Measurements from ENCODE around the gene RFX4.

Gene RFX4

GRCh38 chr12:106767954-106768822 is 185.4 kb downstream of the RFX4 start:
- Histone ChIP-seq H3K36me3 (ENCODE audit: control insufficient read depth, insufficient read depth, low read length) (no peaks in the 10 kb centered on the region), H3K27ac (ENCODE audit: insufficient read depth, low read length, poor library complexity, severe bottlenecking) (no peak overlapping the region), H3K27me3 (replicated peaks; ENCODE audit: control insufficient read depth, insufficient read depth, low read length, poor library complexity, severe bottlenecking) (no peaks in the 10 kb centered on the region), H3K4me3 (ENCODE audit: insufficient read depth, low read depth, low read length, poor library complexity, severe bottlenecking) (no peak overlapping the region), H3K9me3 (ENCODE audit: control insufficient read depth, low read length) (no peaks in the 10 kb centered on the region), H3K4me1 (ENCODE audit: control insufficient read depth, insufficient read depth, low read length, poor library complexity, severe bottlenecking) (no peaks in the 10 kb centered on the region)
- no peak for DNase-seq

DNA sequence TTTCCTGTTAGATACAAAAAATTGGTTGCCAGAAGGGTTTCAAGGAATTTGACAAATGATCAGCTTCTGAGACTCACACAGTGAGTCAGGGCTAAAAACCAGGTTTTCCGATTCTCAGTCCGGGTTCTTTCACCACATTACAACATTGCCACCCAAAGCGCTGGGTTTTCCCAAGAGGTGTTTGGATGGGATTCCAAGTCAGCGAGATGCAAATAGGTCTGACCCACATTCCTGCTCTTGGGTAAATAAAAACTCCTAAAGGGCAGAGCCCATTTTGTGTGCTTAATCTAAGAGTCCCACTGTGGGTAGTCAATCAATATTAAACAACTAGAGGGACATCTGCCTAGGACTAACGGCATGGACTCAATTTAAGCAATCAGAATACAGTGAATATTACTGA is 186.3 kb downstream of the RFX4 start:
- H3K4me1 ChIP-seq (ENCODE audit: control insufficient read depth, insufficient read depth, low read length, poor library complexity, severe bottlenecking), result no peaks in the 10 kb centered on the region
- no peak for DNase-seq
- no peaks in the 10 kb centered on the region for H3K27me3 ChIP-seq (replicated peaks; ENCODE audit: control insufficient read depth, insufficient read depth, low read length, poor library complexity, severe bottlenecking)
- no peaks in the 10 kb centered on the region for H3K36me3 ChIP-seq (ENCODE audit: control insufficient read depth, insufficient read depth, low read length)
- H3K4me3 ChIP-seq (ENCODE audit: insufficient read depth, low read depth, low read length, poor library complexity, severe bottlenecking), result no peak overlapping the region
- H3K9me3 ChIP-seq (ENCODE audit: control insufficient read depth, low read length), result no peaks in the 10 kb centered on the region
- no peak overlapping the region for H3K27ac ChIP-seq (ENCODE audit: insufficient read depth, low read length, poor library complexity, severe bottlenecking)

GRCh38 chr12:106769546-106769945 is 186.7 kb downstream of the RFX4 start:
- no peaks in the 10 kb centered on the region for H3K36me3 ChIP-seq (ENCODE audit: control insufficient read depth, insufficient read depth, low read length)
- no peak overlapping the region for H3K27ac ChIP-seq (ENCODE audit: insufficient read depth, low read length, poor library complexity, severe bottlenecking)
- DNase-seq, result no peak
- H3K4me1 ChIP-seq (ENCODE audit: control insufficient read depth, insufficient read depth, low read length, poor library complexity, severe bottlenecking), result no peaks in the 10 kb centered on the region
- no peaks in the 10 kb centered on the region for H3K27me3 ChIP-seq (replicated peaks; ENCODE audit: control insufficient read depth, insufficient read depth, low read length, poor library complexity, severe bottlenecking)
- no peaks in the 10 kb centered on the region for H3K9me3 ChIP-seq (ENCODE audit: control insufficient read depth, low read length)
- no peak overlapping the region for H3K4me3 ChIP-seq (ENCODE audit: insufficient read depth, low read depth, low read length, poor library complexity, severe bottlenecking)

DNA sequence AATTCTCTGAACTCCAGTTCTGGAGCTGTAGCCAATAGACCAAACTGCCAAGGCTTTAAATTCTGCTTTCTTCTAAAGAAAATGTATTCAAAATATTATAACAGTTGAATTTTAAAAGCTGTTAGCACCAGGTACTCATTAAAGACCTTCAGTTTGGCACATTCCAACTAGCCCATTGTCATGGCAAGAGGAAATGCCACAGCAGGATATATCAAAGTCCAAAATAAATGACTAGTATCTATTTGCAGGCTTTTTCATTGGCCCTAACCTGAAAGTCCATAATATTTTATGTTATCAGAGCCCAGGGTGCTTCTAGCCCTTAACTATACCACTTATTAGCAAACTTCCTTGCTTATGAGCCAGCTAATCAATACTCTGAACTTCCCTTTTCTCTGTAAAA is 188.6 kb downstream of the RFX4 start:
- Histone ChIP-seq H3K9me3 (ENCODE audit: control insufficient read depth, low read length) (no peaks in the 10 kb centered on the region), H3K36me3 (ENCODE audit: control insufficient read depth, insufficient read depth, low read length) (no peaks in the 10 kb centered on the region), H3K27me3 (replicated peaks; ENCODE audit: control insufficient read depth, insufficient read depth, low read length, poor library complexity, severe bottlenecking) (no peaks in the 10 kb centered on the region), H3K27ac (ENCODE audit: insufficient read depth, low read length, poor library complexity, severe bottlenecking) (no peak overlapping the region), H3K4me3 (ENCODE audit: insufficient read depth, low read depth, low read length, poor library complexity, severe bottlenecking) (no peak overlapping the region), H3K4me1 (ENCODE audit: control insufficient read depth, insufficient read depth, low read length, poor library complexity, severe bottlenecking) (peaks cover 3% of the 10 kb centered on the region)
- no peak for DNase-seq

- peaks cover 3% of the 10 kb centered on the region for H3K4me1 ChIP-seq (ENCODE audit: control insufficient read depth, insufficient read depth, low read length, poor library complexity, severe bottlenecking)
- no peaks in the 10 kb centered on the region for H3K27me3 ChIP-seq (replicated peaks; ENCODE audit: control insufficient read depth, insufficient read depth, low read length, poor library complexity, severe bottlenecking)
- H3K36me3 ChIP-seq (ENCODE audit: control insufficient read depth, insufficient read depth, low read length), result no peaks in the 10 kb centered on the region
- peak overlapping the region; percentile 83 for H3K27ac ChIP-seq (ENCODE audit: insufficient read depth, low read length, poor library complexity, severe bottlenecking)
- DNase-seq, result no peak
- H3K9me3 ChIP-seq (ENCODE audit: control insufficient read depth, low read length), result no peaks in the 10 kb centered on the region
- H3K4me3 ChIP-seq (ENCODE audit: insufficient read depth, low read depth, low read length, poor library complexity, severe bottlenecking), result peak overlapping the region; percentile 74
Observed at GRCh38 chr12:106773286-106774004, 190.6 kb downstream of the RFX4 start.

GRCh38 chr12:106774005-106774807 is 191.4 kb downstream of the RFX4 start, which contains the start of gene RIC8B:
Gene RIC8B, plus strand, starts transcription at chr12:106774682. Its CDS starts 64 bp downstream, at chr12:106774746.
- Histone ChIP-seq H3K4me3 (ENCODE audit: insufficient read depth, low read depth, low read length, poor library complexity, severe bottlenecking) (peak within 1 kb of the TSS; percentile 74), H3K36me3 (ENCODE audit: control insufficient read depth, insufficient read depth, low read length) (no peaks in the 10 kb centered on the region), H3K4me1 (ENCODE audit: control insufficient read depth, insufficient read depth, low read length, poor library complexity, severe bottlenecking) (peaks cover 3% of the 10 kb centered on the region), H3K9me3 (ENCODE audit: control insufficient read depth, low read length) (no peaks in the 10 kb centered on the region), H3K27me3 (replicated peaks; ENCODE audit: control insufficient read depth, insufficient read depth, low read length, poor library complexity, severe bottlenecking) (no peaks in the 10 kb centered on the region), H3K27ac (ENCODE audit: insufficient read depth, low read length, poor library complexity, severe bottlenecking) (peak within 1 kb of the TSS; percentile 83)
- peak; percentile 58 to 70 (median 61) for DNase-seq

DNA sequence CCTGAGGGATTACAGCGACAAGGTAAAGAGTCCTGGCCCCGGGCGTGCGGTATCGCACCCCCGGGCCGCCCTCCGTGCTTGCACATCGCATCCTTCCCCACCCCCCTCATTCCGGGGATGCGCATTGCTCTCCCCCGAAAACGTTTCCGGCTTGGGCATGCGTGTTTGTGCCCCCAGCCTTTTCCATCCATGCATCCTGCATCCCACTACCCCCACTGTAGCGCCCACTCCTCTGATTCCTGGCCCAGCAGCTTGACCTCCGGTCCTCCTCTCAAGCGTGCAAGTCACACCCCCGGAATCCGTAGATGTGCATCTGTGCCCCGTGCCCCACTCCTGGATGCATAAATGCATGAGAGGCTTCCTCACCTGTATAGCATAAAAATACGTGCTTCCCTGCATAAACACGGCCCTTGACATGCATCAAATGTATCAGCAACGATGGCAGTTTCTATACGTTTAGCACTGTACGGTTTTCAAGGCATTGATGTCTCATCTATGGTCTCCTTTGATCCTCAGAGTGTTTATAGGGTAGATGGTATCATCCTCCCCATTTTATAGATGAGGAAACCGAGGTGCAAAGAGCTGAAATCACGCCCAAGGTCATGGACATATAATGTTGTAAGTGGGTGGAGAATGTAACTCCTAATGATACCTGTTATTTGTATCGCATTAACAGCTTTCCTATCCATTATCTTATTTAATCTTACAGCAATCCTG is 192.2 kb downstream of the RFX4 start:
- H3K9me3 ChIP-seq (ENCODE audit: control insufficient read depth, low read length), result no peaks in the 10 kb centered on the region
- no peaks in the 10 kb centered on the region for H3K27me3 ChIP-seq (replicated peaks; ENCODE audit: control insufficient read depth, insufficient read depth, low read length, poor library complexity, severe bottlenecking)
- H3K4me3 ChIP-seq (ENCODE audit: insufficient read depth, low read depth, low read length, poor library complexity, severe bottlenecking), result peak overlapping the region; percentile 74
- peak overlapping the region; percentile 83 for H3K27ac ChIP-seq (ENCODE audit: insufficient read depth, low read length, poor library complexity, severe bottlenecking)
- no peaks in the 10 kb centered on the region for H3K36me3 ChIP-seq (ENCODE audit: control insufficient read depth, insufficient read depth, low read length)
- DNase-seq, result no peak
- H3K4me1 ChIP-seq (ENCODE audit: control insufficient read depth, insufficient read depth, low read length, poor library complexity, severe bottlenecking), result peaks cover 3% of the 10 kb centered on the region

DNA sequence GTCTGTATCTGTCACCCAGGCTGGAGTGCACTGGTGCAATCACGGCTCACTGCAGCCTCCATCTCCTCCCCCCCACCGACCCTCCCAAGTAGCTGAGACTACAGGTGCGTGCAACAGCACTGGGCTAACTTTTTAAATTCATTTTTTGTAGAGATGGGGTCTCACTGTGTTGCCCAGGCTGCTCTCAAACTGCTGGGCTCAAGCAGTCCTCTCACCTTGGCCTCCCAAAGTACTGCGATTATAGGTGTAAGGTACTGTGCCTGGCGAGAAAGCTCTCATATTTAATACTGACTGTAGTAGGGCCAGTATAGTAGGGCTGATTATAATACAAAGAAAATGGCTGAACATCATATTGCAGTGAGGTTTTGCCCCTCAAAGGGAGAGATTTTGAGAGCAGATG is 194.1 kb downstream of the RFX4 start:
- Histone ChIP-seq H3K4me1 (ENCODE audit: control insufficient read depth, insufficient read depth, low read length, poor library complexity, severe bottlenecking) (peaks cover 3% of the 10 kb centered on the region), H3K27ac (ENCODE audit: insufficient read depth, low read length, poor library complexity, severe bottlenecking) (no peak overlapping the region), H3K9me3 (ENCODE audit: control insufficient read depth, low read length) (no peaks in the 10 kb centered on the region), H3K4me3 (ENCODE audit: insufficient read depth, low read depth, low read length, poor library complexity, severe bottlenecking) (no peak overlapping the region), H3K27me3 (replicated peaks; ENCODE audit: control insufficient read depth, insufficient read depth, low read length, poor library complexity, severe bottlenecking) (no peaks in the 10 kb centered on the region), H3K36me3 (ENCODE audit: control insufficient read depth, insufficient read depth, low read length) (no peaks in the 10 kb centered on the region)
- no peak for DNase-seq

DNA sequence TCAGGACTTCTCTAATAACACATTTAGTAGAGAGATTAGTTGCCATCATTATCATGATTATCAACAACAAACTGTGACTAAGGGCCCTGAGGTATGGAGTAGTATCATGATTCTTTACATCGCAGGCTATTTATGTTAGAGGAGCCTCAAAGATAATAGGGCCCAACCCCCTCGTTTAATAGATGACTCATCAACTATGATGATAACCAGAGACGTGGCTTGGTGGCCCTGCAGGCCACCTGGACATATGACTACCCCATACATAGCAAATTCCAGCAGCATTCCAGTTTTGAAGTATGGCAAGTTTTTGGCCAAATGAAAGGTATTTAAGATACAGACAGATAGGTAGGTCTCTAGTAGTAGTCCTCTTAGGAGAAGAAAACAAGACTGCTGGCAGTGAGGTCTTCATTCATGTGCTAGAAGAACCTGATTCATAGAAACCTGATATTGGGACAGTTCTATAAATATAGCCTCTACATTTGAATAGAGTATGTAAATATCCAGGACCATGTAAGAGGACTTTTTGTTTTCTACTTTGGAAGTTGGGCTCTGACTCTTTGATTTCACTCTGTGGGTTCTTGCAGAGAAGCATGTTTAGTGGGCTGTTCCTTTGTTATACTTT is 197.3 kb downstream of the RFX4 start:
- no peaks in the 10 kb centered on the region for H3K36me3 ChIP-seq (ENCODE audit: control insufficient read depth, insufficient read depth, low read length)
- H3K4me3 ChIP-seq (ENCODE audit: insufficient read depth, low read depth, low read length, poor library complexity, severe bottlenecking), result no peak overlapping the region
- no peaks in the 10 kb centered on the region for H3K27me3 ChIP-seq (replicated peaks; ENCODE audit: control insufficient read depth, insufficient read depth, low read length, poor library complexity, severe bottlenecking)
- H3K4me1 ChIP-seq (ENCODE audit: control insufficient read depth, insufficient read depth, low read length, poor library complexity, severe bottlenecking), result peaks cover 3% of the 10 kb centered on the region
- H3K27ac ChIP-seq (ENCODE audit: insufficient read depth, low read length, poor library complexity, severe bottlenecking), result no peak overlapping the region
- DNase-seq, result no peak
- no peaks in the 10 kb centered on the region for H3K9me3 ChIP-seq (ENCODE audit: control insufficient read depth, low read length)

Data from effector memory CD4-positive, alpha-beta T cell (primary cell).